ENCODE results near the gene GREB1L. TPM values are rescaled to one million over a fixed set of nuclear protein-coding genes. Genes with fewer than 3 reads are reported as not detected.

Gene GREB1L
- polyA plus RNA-seq, 1 of the 3 experiments (the other 2 are of a cell fraction), result under 0.01 TPM

DNA sequence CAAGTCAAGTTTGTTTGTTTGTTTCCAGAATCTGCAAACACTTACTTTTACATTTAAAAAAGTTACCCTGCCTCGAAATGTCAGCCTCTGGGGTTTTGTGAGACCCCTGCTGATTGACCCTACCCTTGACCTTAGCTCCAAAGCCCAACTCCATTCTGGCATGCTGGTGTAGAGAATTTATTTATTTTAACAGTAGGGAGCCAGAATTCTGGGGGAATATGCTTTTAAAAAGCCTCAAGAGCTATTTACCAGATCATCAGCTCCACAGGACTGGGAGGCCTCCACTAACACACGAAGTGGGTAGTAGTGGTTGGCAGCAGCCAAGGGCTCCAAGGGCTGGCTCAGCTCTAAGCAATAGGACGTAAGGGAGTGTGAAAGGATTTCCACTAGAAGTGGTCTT is 23.2 kb upstream of the GREB1L start:
- TF ChIP-seq RFX5 (IDR thresholded peaks at IDR 0.05; ENCODE audit: low read length) (no peak), FOSL2 (IDR thresholded peaks at IDR 0.05; ENCODE audit: borderline replicate concordance, low read depth) (no peak), RXRA (IDR thresholded peaks at IDR 0.05; ENCODE audit: borderline replicate concordance, low read depth) (no peak), TAF1 (IDR thresholded peaks at IDR 0.05; ENCODE audit: borderline replicate concordance, low read depth, low read length) (no peak), TCF12 (IDR thresholded peaks at IDR 0.05) (no peak), EZH2phosphoT487 (IDR thresholded peaks at IDR 0.05; ENCODE audit: borderline replicate concordance, low read depth) (no peak), NRF1 (IDR thresholded peaks at IDR 0.05; ENCODE audit: low read depth, low read length) (no peak), NFIC (IDR thresholded peaks at IDR 0.05; ENCODE audit: borderline replicate concordance) (no peak), JUND (IDR thresholded peaks at IDR 0.05) (no peak), FOXM1 (IDR thresholded peaks at IDR 0.05; ENCODE audit: low read depth) (no peak), CHD2 (IDR thresholded peaks at IDR 0.05; ENCODE audit: low read length, partially characterized antibody) (no peak), FOXJ3 (CRISPR knock-in tag; IDR thresholded peaks at IDR 0.05) (no peak), ELF1 (IDR thresholded peaks at IDR 0.05) (no peak), RAD21 (IDR thresholded peaks at IDR 0.05; ENCODE audit: low read length) (no peak)
- TF ChIP-seq, protein P1, sequence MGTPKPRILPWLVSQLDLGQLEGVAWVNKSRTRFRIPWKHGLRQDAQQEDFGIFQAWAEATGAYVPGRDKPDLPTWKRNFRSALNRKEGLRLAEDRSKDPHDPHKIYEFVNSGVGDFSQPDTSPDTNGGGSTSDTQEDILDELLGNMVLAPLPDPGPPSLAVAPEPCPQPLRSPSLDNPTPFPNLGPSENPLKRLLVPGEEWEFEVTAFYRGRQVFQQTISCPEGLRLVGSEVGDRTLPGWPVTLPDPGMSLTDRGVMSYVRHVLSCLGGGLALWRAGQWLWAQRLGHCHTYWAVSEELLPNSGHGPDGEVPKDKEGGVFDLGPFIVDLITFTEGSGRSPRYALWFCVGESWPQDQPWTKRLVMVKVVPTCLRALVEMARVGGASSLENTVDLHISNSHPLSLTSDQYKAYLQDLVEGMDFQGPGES (IDR thresholded peaks at IDR 0.05; ENCODE audit: low read depth, low read length), result no peak
- TF ChIP-seq, protein P2, sequence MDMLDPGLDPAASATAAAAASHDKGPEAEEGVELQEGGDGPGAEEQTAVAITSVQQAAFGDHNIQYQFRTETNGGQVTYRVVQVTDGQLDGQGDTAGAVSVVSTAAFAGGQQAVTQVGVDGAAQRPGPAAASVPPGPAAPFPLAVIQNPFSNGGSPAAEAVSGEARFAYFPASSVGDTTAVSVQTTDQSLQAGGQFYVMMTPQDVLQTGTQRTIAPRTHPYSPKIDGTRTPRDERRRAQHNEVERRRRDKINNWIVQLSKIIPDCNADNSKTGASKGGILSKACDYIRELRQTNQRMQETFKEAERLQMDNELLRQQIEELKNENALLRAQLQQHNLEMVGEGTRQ (IDR thresholded peaks at IDR 0.05; ENCODE audit: borderline replicate concordance, low read depth, low read length), result no peak
- TF ChIP-seq, protein P3, sequence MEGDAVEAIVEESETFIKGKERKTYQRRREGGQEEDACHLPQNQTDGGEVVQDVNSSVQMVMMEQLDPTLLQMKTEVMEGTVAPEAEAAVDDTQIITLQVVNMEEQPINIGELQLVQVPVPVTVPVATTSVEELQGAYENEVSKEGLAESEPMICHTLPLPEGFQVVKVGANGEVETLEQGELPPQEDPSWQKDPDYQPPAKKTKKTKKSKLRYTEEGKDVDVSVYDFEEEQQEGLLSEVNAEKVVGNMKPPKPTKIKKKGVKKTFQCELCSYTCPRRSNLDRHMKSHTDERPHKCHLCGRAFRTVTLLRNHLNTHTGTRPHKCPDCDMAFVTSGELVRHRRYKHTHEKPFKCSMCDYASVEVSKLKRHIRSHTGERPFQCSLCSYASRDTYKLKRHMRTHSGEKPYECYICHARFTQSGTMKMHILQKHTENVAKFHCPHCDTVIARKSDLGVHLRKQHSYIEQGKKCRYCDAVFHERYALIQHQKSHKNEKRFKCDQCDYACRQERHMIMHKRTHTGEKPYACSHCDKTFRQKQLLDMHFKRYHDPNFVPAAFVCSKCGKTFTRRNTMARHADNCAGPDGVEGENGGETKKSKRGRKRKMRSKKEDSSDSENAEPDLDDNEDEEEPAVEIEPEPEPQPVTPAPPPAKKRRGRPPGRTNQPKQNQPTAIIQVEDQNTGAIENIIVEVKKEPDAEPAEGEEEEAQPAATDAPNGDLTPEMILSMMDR (IDR thresholded peaks at IDR 0.05), result no peak
- TF ChIP-seq, protein P4, sequence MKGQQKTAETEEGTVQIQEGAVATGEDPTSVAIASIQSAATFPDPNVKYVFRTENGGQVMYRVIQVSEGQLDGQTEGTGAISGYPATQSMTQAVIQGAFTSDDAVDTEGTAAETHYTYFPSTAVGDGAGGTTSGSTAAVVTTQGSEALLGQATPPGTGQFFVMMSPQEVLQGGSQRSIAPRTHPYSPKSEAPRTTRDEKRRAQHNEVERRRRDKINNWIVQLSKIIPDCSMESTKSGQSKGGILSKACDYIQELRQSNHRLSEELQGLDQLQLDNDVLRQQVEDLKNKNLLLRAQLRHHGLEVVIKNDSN (IDR thresholded peaks at IDR 0.05; ENCODE audit: borderline replicate concordance, low read depth), result no peak
- TF ChIP-seq, protein P5, sequence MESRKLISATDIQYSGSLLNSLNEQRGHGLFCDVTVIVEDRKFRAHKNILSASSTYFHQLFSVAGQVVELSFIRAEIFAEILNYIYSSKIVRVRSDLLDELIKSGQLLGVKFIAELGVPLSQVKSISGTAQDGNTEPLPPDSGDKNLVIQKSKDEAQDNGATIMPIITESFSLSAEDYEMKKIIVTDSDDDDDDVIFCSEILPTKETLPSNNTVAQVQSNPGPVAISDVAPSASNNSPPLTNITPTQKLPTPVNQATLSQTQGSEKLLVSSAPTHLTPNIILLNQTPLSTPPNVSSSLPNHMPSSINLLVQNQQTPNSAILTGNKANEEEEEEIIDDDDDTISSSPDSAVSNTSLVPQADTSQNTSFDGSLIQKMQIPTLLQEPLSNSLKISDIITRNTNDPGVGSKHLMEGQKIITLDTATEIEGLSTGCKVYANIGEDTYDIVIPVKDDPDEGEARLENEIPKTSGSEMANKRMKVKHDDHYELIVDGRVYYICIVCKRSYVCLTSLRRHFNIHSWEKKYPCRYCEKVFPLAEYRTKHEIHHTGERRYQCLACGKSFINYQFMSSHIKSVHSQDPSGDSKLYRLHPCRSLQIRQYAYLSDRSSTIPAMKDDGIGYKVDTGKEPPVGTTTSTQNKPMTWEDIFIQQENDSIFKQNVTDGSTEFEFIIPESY (IDR thresholded peaks at IDR 0.05; ENCODE audit: borderline replicate concordance, low read depth), result no peak
- ChIA-PET POLR2A (no interaction called here), CTCF (interaction anchor here (1.8 kb wide), 1 partner anchor 23 kb away, joined by 6 read pairs; no protein-coding TSS in a partner anchor)

More for the DNA sequence above, 23.2 kb upstream of the GREB1L start:
- H3K4me3 ChIP-seq (ENCODE audit: low read depth in 2 of 2, low read length in 1 of 2), result no peak overlapping the region
- H2AFZ ChIP-seq (ENCODE audit: low read depth), result no peak overlapping the region
- peaks cover 20% of the 10 kb centered on the region for H3K27me3 ChIP-seq (ENCODE audit: insufficient read depth)
- DNase-seq, result no peak
- H3K9me2 ChIP-seq, result no peaks in the 10 kb centered on the region
- H3K4me2 ChIP-seq, result no peak overlapping the region
- no peaks in the 10 kb centered on the region for H4K20me1 ChIP-seq (ENCODE audit: insufficient read depth)
- H3K4me1 ChIP-seq (ENCODE audit: control insufficient read depth in 1 of 2, insufficient read depth in 2 of 2, low read depth in 1 of 2, low read length in 1 of 2), result no peaks in the 10 kb centered on the region
- H3K27ac ChIP-seq (ENCODE audit: low read depth in 2 of 2, low read length in 1 of 2), result no peak overlapping the region
- H3K79me2 ChIP-seq (ENCODE audit: insufficient read depth), result no peaks in the 10 kb centered on the region
- H3K9ac ChIP-seq, result no peak overlapping the region
- H3F3A ChIP-seq (replicated peaks; ENCODE audit: insufficient read depth), result no peaks in the 10 kb centered on the region
- no peaks in the 10 kb centered on the region for H3K36me3 ChIP-seq (replicated peaks in 1 of 2; ENCODE audit: control insufficient read depth in 1 of 2, insufficient read depth in 2 of 2, low read length in 1 of 2)
- H3K9me3 ChIP-seq, result no peaks in the 10 kb centered on the region
- 8% methylated on average over 3 of the region's 3 CpGs for WGBS (ENCODE audit: low lambda C conversion rate)

Data from SK-N-SH (cell line).